ENCODE data around the gene GRIK5.
A peak's percentile ranks its signal among the peaks of the same experiment; 100 is the strongest.

The GRIK5 gene

GRCh38 chr19:42078058-42078457, 8.1 kb upstream of the GRIK5 start:
- no peak for TF ChIP-seq CTCF (IDR thresholded peaks at IDR 0.05; ENCODE audit: low read length, missing control alignments)

GRCh38 chr19:42076380-42076944, 6.5 kb upstream of the GRIK5 start:
- no peak for TF ChIP-seq CTCF (IDR thresholded peaks at IDR 0.05; ENCODE audit: low read length, missing control alignments)
- peak overlapping the region; percentile 81 for H3K4me3 ChIP-seq (replicated peaks; ENCODE audit: low read depth, low read length)
- DNase-seq (ENCODE audit: low read depth), result no peak

More at GRCh38 chr19:42078058-42078457, 8.1 kb upstream of the GRIK5 start:
- no peak for DNase-seq (ENCODE audit: low read depth)
- H3K4me3 ChIP-seq (replicated peaks; ENCODE audit: low read depth, low read length), result no peak overlapping the region

GRCh38 chr19:42075616-42076379, 5.8 kb upstream of the GRIK5 start, which contains the start of gene ZNF574:
ZNF574 (plus strand) TSS chr19:42076166; CDS start chr19:42078607, 2,441 bp downstream.
- TF ChIP-seq CTCF (IDR thresholded peaks at IDR 0.05; ENCODE audit: low read length, missing control alignments), result no peak
- H3K4me3 ChIP-seq (replicated peaks; ENCODE audit: low read depth, low read length), result peak within 1 kb of the TSS; percentile 81
- DNase-seq (ENCODE audit: low read depth), result peak; percentile 99

GRCh38 chr19:42075364-42075615, 5.3 kb upstream of the GRIK5 start:
- TF ChIP-seq CTCF (IDR thresholded peaks at IDR 0.05; ENCODE audit: low read length, missing control alignments), result no peak
- peak; percentile 11 for DNase-seq (ENCODE audit: low read depth)

GRCh38 chr19:42074513-42075363, 4.7 kb upstream of the GRIK5 start:
- no peak for DNase-seq (ENCODE audit: low read depth)
- no peak for TF ChIP-seq CTCF (IDR thresholded peaks at IDR 0.05; ENCODE audit: low read length, missing control alignments)
- H3K4me3 ChIP-seq (replicated peaks; ENCODE audit: low read depth, low read length), result peak overlapping the region; percentile 81

More at GRCh38 chr19:42075364-42075615, 5.3 kb upstream of the GRIK5 start:
- peak overlapping the region; percentile 81 for H3K4me3 ChIP-seq (replicated peaks; ENCODE audit: low read depth, low read length)

GRCh38 chr19:42071247-42071646, 1.2 kb upstream of the GRIK5 start:
- no peak overlapping the region for H3K4me3 ChIP-seq (replicated peaks; ENCODE audit: low read depth, low read length)
- TF ChIP-seq CTCF (IDR thresholded peaks at IDR 0.05; ENCODE audit: low read length, missing control alignments), result no peak
- no peak for DNase-seq (ENCODE audit: low read depth)

Data from fibroblast of pulmonary artery (primary cell).